Liver (tissue), 9 donors: ENCODE measurements around the gene LRRC71. TPM values are rescaled to one million over a fixed set of nuclear protein-coding genes. Genes with fewer than 3 reads are reported as not detected.

Experiments used
- DNase-seq: peaks from one replicate; pipeline ENCODE4 v3.0.0-alpha.2; 2017; ENCODE audit warnings: low spot score
- H3K27ac ChIP-seq, 2 donors: one replicate each; pipeline ENCODE4 v1.7.0; 2013; ENCODE audit warnings: inconsistent platforms in 2 of 2, low read length in 2 of 2, control low read depth in 1 of 2, low read depth in 1 of 2, mild to moderate bottlenecking in 1 of 2
- H3K27me3 ChIP-seq, 4 donors: one replicate each; pipeline versions ENCODE4 v1.6.1 to v1.7.0; 2013; ENCODE audit warnings: low read length in 3 of 4, inconsistent platforms in 1 of 4, mild to moderate bottlenecking in 1 of 4, moderate library complexity in 1 of 4; ENCODE audit not compliant: control insufficient read depth in 4 of 4, insufficient read depth in 4 of 4
- H3K36me3 ChIP-seq, 4 donors: one replicate each; pipeline versions ENCODE4 v1.6.1 to v1.7.0; 2013; ENCODE audit warnings: low read length in 3 of 4, mild to moderate bottlenecking in 3 of 4, low read depth in 1 of 4, moderate library complexity in 1 of 4; ENCODE audit not compliant: control insufficient read depth in 4 of 4, insufficient read depth in 3 of 4
- H3K4me1 ChIP-seq, 4 donors: one replicate each; pipeline versions ENCODE4 v1.6.1 to v1.7.0; 2013; ENCODE audit warnings: low read length in 3 of 4, mild to moderate bottlenecking in 3 of 4, moderate library complexity in 1 of 4; ENCODE audit not compliant: control insufficient read depth in 4 of 4, insufficient read depth in 4 of 4
- H3K4me3 ChIP-seq, 3 donors: one replicate each; pipeline versions ENCODE4 v1.6.1 to v1.7.0; 2013; ENCODE audit warnings: low read length in 3 of 3, control low read depth in 1 of 3, low read depth in 1 of 3, mild to moderate bottlenecking in 1 of 3
- H3K9ac ChIP-seq, 2 donors: one replicate each; pipeline ENCODE4 v1.7.0; 2013; ENCODE audit warnings: low read length in 2 of 2, mild to moderate bottlenecking in 2 of 2, moderate library complexity in 2 of 2, control low read depth in 1 of 2, low read depth in 1 of 2
- H3K9me3 ChIP-seq, 4 donors: one replicate each; pipeline versions ENCODE4 v1.6.1 to v1.7.0; 2013; ENCODE audit warnings: low read length in 3 of 4; ENCODE audit not compliant: control insufficient read depth in 4 of 4
- FOXA1 ChIP-seq: IDR thresholded peaks from 2 replicates; pipeline ENCODE4 v1.6.1; 2016; ENCODE audit warnings: antibody characterized with exemption
- FOXA2 ChIP-seq: IDR thresholded peaks from 2 replicates; pipeline ENCODE4 v1.6.1; 2016; ENCODE audit warnings: antibody characterized with exemption
- HNF4A ChIP-seq, 2 donors: conservative IDR thresholded peaks; 2 replicates each; pipeline ENCODE4 v1.6.1; 2016; ENCODE audit warnings: antibody characterized with exemption in 2 of 2, mild to moderate bottlenecking in 2 of 2
- HNF4G ChIP-seq: IDR thresholded peaks from 2 replicates; pipeline ENCODE4 v1.6.1; 2016; ENCODE audit warnings: antibody characterized with exemption
- JUND ChIP-seq, 2 donors: IDR thresholded peaks; 2 replicates each; pipeline ENCODE4 v1.6.1; 2016; ENCODE audit warnings: antibody characterized with exemption in 2 of 2
- MAX ChIP-seq: IDR thresholded peaks from 2 replicates; pipeline ENCODE4 v1.6.1; 2016; ENCODE audit warnings: antibody characterized with exemption
- NR2F2 ChIP-seq: IDR thresholded peaks from 2 replicates; pipeline ENCODE4 v1.6.1; 2016; ENCODE audit warnings: antibody characterized with exemption
- RAD21 ChIP-seq, 2 donors: IDR thresholded peaks; 2 replicates each; pipeline ENCODE4 v1.6.1; 2016; ENCODE audit warnings: antibody characterized with exemption in 2 of 2, mild to moderate bottlenecking in 2 of 2
- REST ChIP-seq: IDR thresholded peaks from 2 replicates; pipeline ENCODE4 v1.6.1; 2016; ENCODE audit warnings: antibody characterized with exemption, mild to moderate bottlenecking
- RXRA ChIP-seq, 2 donors: IDR thresholded peaks; 2 replicates each; pipeline ENCODE4 v1.6.1; 2017 to 2018; ENCODE audit warnings: antibody characterized with exemption in 2 of 2, mild to moderate bottlenecking in 1 of 2
- SP1 ChIP-seq: IDR thresholded peaks from 2 replicates; pipeline ENCODE4 v1.6.1; 2018; ENCODE audit warnings: antibody characterized with exemption, mild to moderate bottlenecking
- TAF1 ChIP-seq: conservative IDR thresholded peaks from 2 replicates; pipeline ENCODE4 v1.6.1; 2016; ENCODE audit warnings: antibody characterized with exemption, mild to moderate bottlenecking
- YY1 ChIP-seq: IDR thresholded peaks from 2 replicates; pipeline ENCODE4 v1.6.1; 2016; ENCODE audit warnings: antibody characterized with exemption, mild to moderate bottlenecking
- ZBTB33 ChIP-seq: IDR thresholded peaks from 2 replicates; pipeline ENCODE4 v1.6.1; 2016; ENCODE audit warnings: antibody characterized with exemption
- WGBS: extraction: QIAGEN DNeasy Blood & Tissue Kit; methylation state at CpG from one replicate; pipeline ENCODE4 v1.1.7; 2013; 5-methylcytosine and 5-hydroxymethylcytosine counted together
- polyA plus RNA-seq, 2 donors: library from polyadenylated mRNA; stranded (reverse) in 1 of 2; unstranded in 1 of 2; fragments of 200-250 nt in 1 of 2; fragments of >200 nt in 1 of 2; fragmentation: Nextera tagmentation in 1 of 2; extraction: Ambion mirVana in 1 of 2; gene quantifications; one replicate each; pipeline versions ENCODE4 v1.2.1 to v1.2.3, GENCODE V29; 2013 to 2015
- total RNA-seq, 2 donors: library from RNA; depleted of rRNA; stranded (reverse); fragments of >200 nt; gene quantifications; one replicate each; pipeline ENCODE4 v1.2.3, GENCODE V29; 2014
- donor health status: healthy.
- donor health status: healthy.
- donor health status: healthy.
- donor health status: healthy.
- donor health status: healthy.

Gene LRRC71
- total and polyA plus RNA-seq, 4 donors, result 0.10 TPM; not detected in 3

- TF ChIP-seq ZBTB33 (no peak), FOXA1 (no peak), NR2F2 (no peak), MAX (no peak), YY1 (no peak), HNF4G (no peak), FOXA2 (no peak), TAF1 (no peak), RXRA (IDR thresholded peaks at IDR 0.05) (no peak)
Observed at GRCh38 chr1:156905176-156905575, 15.3 kb upstream of the LRRC71 start (continued).

- no peak overlapping the region for H3K4me3 ChIP-seq
- H3K27ac ChIP-seq, result no peak overlapping the region
- no peak for TF ChIP-seq RXRA (IDR thresholded peaks at IDR 0.05)
- TF ChIP-seq HNF4A (conservative IDR thresholded peaks at IDR 0.05), result no peak
- no peak for TF ChIP-seq NR2F2
- no peak for TF ChIP-seq TAF1
- TF ChIP-seq REST, result no peak
- TF ChIP-seq RAD21 (IDR thresholded peaks at IDR 0.05), result no peak
- TF ChIP-seq SP1, result no peak
- DNase-seq, result no peak
- peaks cover 0 to 3% (median 0%) of the 10 kb centered on the region in 4 donors for H3K27me3 ChIP-seq
- 38% methylated on average over 4 of the region's 4 CpGs for WGBS
- H3K9ac ChIP-seq, result no peak overlapping the region
- peaks cover 0 to 24% (median 3%) of the 10 kb centered on the region in 4 donors for H3K4me1 ChIP-seq
- no peaks in the 10 kb centered on the region for H3K9me3 ChIP-seq
- no peaks in the 10 kb centered on the region for H3K36me3 ChIP-seq
Observed at GRCh38 chr1:156905651-156906050, 14.8 kb upstream of the LRRC71 start.

GRCh38 chr1:156906206-156906906 lies 14.1 kb upstream of the LRRC71 start:
- H3K9ac ChIP-seq, result no peak overlapping the region
- DNase-seq, result no peak
- H3K36me3 ChIP-seq, result no peaks in the 10 kb centered on the region
- no peak overlapping the region for H3K4me3 ChIP-seq
- H3K4me1 ChIP-seq, result peaks cover 0 to 19% (median 2%) of the 10 kb centered on the region in 4 donors
- H3K27me3 ChIP-seq, result peaks cover 0 to 3% (median 0%) of the 10 kb centered on the region in 4 donors
- no peak overlapping the region for H3K27ac ChIP-seq
- no peak for TF ChIP-seq JUND (IDR thresholded peaks at IDR 0.05)
- no peak for TF ChIP-seq REST
- TF ChIP-seq RAD21 (IDR thresholded peaks at IDR 0.05), result no peak
- TF ChIP-seq YY1, result no peak
- no peak for TF ChIP-seq ZBTB33
- no peak for TF ChIP-seq MAX
- no peak for TF ChIP-seq FOXA2
- 90% methylated on average over 16 of the region's 16 CpGs for WGBS
- H3K9me3 ChIP-seq, result no peaks in the 10 kb centered on the region
